Kidney epithelial cell (primary cell): ENCODE results near the gene TMEM222. TPM values are rescaled to one million over a fixed set of nuclear protein-coding genes. Genes with fewer than 3 reads are reported as not detected.
"Not testable (repeated sequence)": the region's sequence is repeated elsewhere in the genome, so short reads cannot be mapped to it uniquely, and the experiment has no call there.

Experiments
- DNase-seq: peaks from one replicate; pipeline ENCODE4 v3.0.0-alpha.2; 2010; ENCODE audit warnings: low read depth
- H3K27me3 ChIP-seq: 2 replicates; pipeline ENCODE4 v1.6.0; 2011; ENCODE audit warnings: low read length; ENCODE audit not compliant: control insufficient read depth, insufficient read depth
- H3K36me3 ChIP-seq: 2 replicates; pipeline ENCODE4 v1.5.1; 2011; ENCODE audit warnings: low read length; ENCODE audit not compliant: control insufficient read depth, insufficient read depth
- H3K4me3 ChIP-seq: 2 replicates; pipeline ENCODE4 v1.5.1; 2011; ENCODE audit warnings: low read depth, mild to moderate bottlenecking, control low read depth, low read length
- CTCF ChIP-seq: IDR thresholded peaks from 2 replicates; pipeline ENCODE4 v1.5.1; 2011; ENCODE audit warnings: mild to moderate bottlenecking, moderate library complexity, low read length, control low read depth, inconsistent platforms; ENCODE audit not compliant: insufficient read depth, poor library complexity, severe bottlenecking
- total RNA-seq: library from RNA; depleted of rRNA; stranded (reverse); fragments of >200 nt; gene quantifications from 2 replicates; pipeline ENCODE4 v1.2.3, GENCODE V29; 2015

Gene TMEM222
- 27.5 and 43.6 TPM in 2 replicates for total RNA-seq

GRCh38 chr1:27321813-27322568, at the start of gene TMEM222:
Gene TMEM222, plus strand, starts transcription at chr1:27322163. Its CDS starts 35 bp downstream, at chr1:27322198.
- H3K4me3 ChIP-seq: peak within 1 kb of the TSS; percentile 98
- no peaks in the 10 kb centered on the region for H3K27me3 ChIP-seq
- H3K36me3 ChIP-seq: no peaks in the 10 kb centered on the region
- no peak for TF ChIP-seq CTCF
- DNase-seq: peak; percentile 76

- DNase-seq: no peak
- TF ChIP-seq CTCF: no peak
- H3K4me3 ChIP-seq: no peak overlapping the region
- H3K36me3 ChIP-seq: no peaks in the 10 kb centered on the region
- no peaks in the 10 kb centered on the region for H3K27me3 ChIP-seq
Measured at GRCh38 chr1:27274204-27274603, 47.8 kb upstream of the TMEM222 start.

GRCh38 chr1:27275696-27276095, 46.3 kb upstream of the TMEM222 start:
- no peak for TF ChIP-seq CTCF
- H3K27me3 ChIP-seq: no peaks in the 10 kb centered on the region
- no peak for DNase-seq
- no peak overlapping the region for H3K4me3 ChIP-seq
- H3K36me3 ChIP-seq: no peaks in the 10 kb centered on the region

- H3K4me3 ChIP-seq: no peak overlapping the region
- H3K27me3 ChIP-seq: no peaks in the 10 kb centered on the region
- no peaks in the 10 kb centered on the region for H3K36me3 ChIP-seq
- peak; percentile 25 for DNase-seq
- peak; percentile 83 for TF ChIP-seq CTCF
Measured at GRCh38 chr1:27284425-27285273, 37.3 kb upstream of the TMEM222 start.

- DNase-seq: no peak
- Histone ChIP-seq H3K4me3 (no peak overlapping the region), H3K27me3 (no peaks in the 10 kb centered on the region), H3K36me3 (no peaks in the 10 kb centered on the region)
- TF ChIP-seq CTCF: no peak
Measured at GRCh38 chr1:27285274-27285660, 36.7 kb upstream of the TMEM222 start.

GRCh38 chr1:27285821-27286220, 36.1 kb upstream of the TMEM222 start:
- not testable (repeated sequence) for H3K36me3 ChIP-seq

GRCh38 chr1:27289125-27289524, 32.8 kb upstream of the TMEM222 start:
- not testable (repeated sequence) for DNase-seq, H3K27me3 ChIP-seq, H3K36me3 ChIP-seq, H3K4me3 ChIP-seq

More at GRCh38 chr1:27285821-27286220, 36.1 kb upstream of the TMEM222 start:
- H3K4me3 ChIP-seq, DNase-seq, H3K27me3 ChIP-seq: not testable (repeated sequence)
